Bronchial epithelial cell (primary cell): ENCODE data around the gene CACNA1C. TPM values are rescaled to one million over a fixed set of nuclear protein-coding genes. Genes with fewer than 3 reads are reported as not detected.

Experiments
- DNase-seq: peaks from one replicate; pipeline ENCODE4 v3.0.0-alpha.2; 2010; ENCODE audit warnings: low read depth
- FAIRE-seq: peaks from 2 replicates; lab custom pipeline; 2011; peaks lifted over from hg19 to GRCh38; lab: Jason Lieb, UNC
- H3K27me3 ChIP-seq: 2 replicates; pipeline ENCODE4 v1.5.1; 2011; ENCODE audit warnings: low read length; ENCODE audit not compliant: control insufficient read depth, insufficient read depth
- H3K36me3 ChIP-seq: 2 replicates; pipeline ENCODE4 v1.5.1; 2011; ENCODE audit warnings: low read length; ENCODE audit not compliant: control insufficient read depth, insufficient read depth
- H3K4me3 ChIP-seq: 2 replicates; pipeline ENCODE4 v1.5.1; 2011; ENCODE audit warnings: mild to moderate bottlenecking, low read depth, low read length, control low read depth
- CTCF ChIP-seq: IDR thresholded peaks from 2 replicates; pipeline ENCODE4 v1.5.1; 2011; ENCODE audit warnings: mild to moderate bottlenecking, moderate library complexity, low read length, control low read depth, inconsistent platforms; ENCODE audit not compliant: insufficient read depth, severe bottlenecking
- total RNA-seq: library from RNA; depleted of rRNA; stranded (reverse); fragments of >200 nt; gene quantifications from 2 replicates; pipeline ENCODE4 v1.2.1, GENCODE V29; 2014

Gene CACNA1C
- total RNA-seq, 1 donor from 2014 or later, result not detected

DNA sequence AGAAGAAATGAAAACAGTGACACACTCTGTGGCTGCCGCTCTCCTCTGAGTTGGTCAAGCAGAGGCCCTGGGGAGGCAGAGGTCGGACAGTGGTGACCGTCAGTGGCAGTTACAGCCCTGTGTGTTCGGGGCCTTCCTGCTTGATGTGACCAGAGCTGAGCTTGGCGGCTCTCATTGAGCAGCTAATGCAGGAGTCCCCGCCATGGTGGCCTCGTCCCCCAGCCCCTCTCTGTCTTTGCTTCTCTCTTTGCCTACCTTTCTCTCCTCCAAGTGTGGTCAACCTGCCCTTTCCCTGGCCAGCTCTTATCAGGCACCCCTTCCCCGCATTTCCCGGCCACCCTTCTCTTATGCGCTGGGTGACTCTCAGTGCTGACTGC lies 362.8 kb downstream of the CACNA1C start:
- DNase-seq (no peak), FAIRE-seq (no peak)
- TF ChIP-seq CTCF, result no peak
- Histone ChIP-seq H3K36me3 (no peaks in the 10 kb centered on the region), H3K4me3 (no peak overlapping the region), H3K27me3 (no peaks in the 10 kb centered on the region)

DNA sequence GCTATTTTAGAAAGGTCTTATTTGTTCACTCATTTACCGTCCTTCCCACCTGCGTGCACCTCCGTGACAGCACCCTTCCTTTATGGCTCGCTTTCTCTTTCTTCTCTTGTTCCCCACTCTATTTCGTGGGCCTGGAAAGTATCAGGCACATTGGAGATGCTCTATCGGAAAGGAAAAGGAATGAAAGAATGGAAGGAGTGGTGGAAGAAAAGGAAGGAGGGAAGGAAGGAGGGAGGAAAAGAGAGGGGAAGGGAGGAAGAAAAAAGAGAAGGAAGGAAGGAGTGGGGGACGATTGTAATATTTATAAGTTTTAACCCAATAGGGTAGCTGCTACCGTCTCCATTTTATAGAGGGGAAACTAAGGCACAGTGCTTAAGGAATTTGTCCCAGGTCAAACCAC lies 363.4 kb downstream of the CACNA1C start:
- no peak for DNase-seq
- FAIRE-seq, result no peak
- no peak for TF ChIP-seq CTCF
- Histone ChIP-seq H3K27me3 (no peaks in the 10 kb centered on the region), H3K4me3 (no peak overlapping the region), H3K36me3 (no peaks in the 10 kb centered on the region)

DNA sequence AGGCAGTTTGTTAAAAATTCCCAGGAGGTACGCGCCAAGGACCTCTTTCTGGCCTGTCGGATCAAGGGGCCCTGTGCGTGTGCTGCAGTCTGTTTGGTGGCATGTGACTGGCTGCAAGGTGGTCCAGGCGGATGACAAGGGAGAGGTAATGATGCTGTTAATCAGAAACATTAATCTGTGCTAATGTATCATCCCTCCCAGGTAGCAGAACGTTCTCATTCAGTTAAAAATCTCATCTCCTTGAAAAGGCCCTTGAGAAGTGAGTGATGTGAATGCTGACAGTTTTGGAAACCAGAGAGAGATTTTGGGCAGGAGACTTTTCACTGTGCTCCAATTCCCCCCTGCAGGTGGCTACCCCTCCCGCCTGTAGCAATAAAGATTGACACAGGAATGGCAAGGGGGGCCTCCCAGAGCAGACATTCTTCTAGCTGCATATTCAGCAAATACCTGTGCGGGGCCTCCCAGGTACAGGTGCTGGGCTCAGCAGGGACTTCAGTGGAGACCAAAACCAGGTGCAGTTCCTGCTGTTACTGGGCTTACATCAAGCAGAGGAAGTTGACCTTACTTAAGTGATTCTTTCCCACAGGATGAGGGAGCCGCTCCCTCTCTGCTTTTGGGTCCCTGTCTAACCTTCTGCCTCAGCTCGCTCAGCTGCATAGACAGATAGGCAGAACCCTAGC lies 364.8 kb downstream of the CACNA1C start:
- H3K27me3 ChIP-seq, result no peaks in the 10 kb centered on the region
- FAIRE-seq (no peak), DNase-seq (no peak)

DNA sequence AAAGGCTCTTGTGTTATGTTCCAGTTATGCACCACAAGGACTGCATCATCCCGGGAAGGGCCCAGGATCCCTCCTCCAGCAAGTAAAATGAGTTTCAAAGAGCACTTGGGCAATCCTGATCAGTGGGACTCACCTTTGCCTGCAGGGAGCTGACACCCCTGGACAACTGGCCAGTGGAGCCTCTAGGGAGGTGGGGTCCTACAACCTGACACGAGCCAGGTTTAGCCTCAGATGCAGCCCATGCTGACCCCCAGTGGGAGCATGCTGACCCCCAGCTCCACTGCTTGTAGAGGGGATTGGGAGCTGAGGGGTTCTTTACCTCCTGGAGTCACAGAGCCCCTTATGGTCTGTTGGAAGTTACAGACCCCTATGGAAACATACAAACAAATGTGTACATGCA lies 365.8 kb downstream of the CACNA1C start:
- DNase-seq, result no peak
- H3K4me3 ChIP-seq, result no peak overlapping the region
- no peak for TF ChIP-seq CTCF
- FAIRE-seq, result no peak
- H3K27me3 ChIP-seq, result no peaks in the 10 kb centered on the region
- H3K36me3 ChIP-seq, result no peaks in the 10 kb centered on the region

More for the DNA sequence above, 364.8 kb downstream of the CACNA1C start:
- H3K4me3 ChIP-seq, result no peak overlapping the region
- no peak for TF ChIP-seq CTCF
- no peaks in the 10 kb centered on the region for H3K36me3 ChIP-seq

- Histone ChIP-seq H3K4me3 (no peak overlapping the region), H3K36me3 (no peaks in the 10 kb centered on the region), H3K27me3 (no peaks in the 10 kb centered on the region)
- DNase-seq, result no peak
- no peak for TF ChIP-seq CTCF
- FAIRE-seq, result no peak
These were observed 369.8 kb downstream of the CACNA1C start for GRCh38 chr12:2422591-2422990.

- Histone ChIP-seq H3K36me3 (no peaks in the 10 kb centered on the region), H3K27me3 (no peaks in the 10 kb centered on the region), H3K4me3 (no peak overlapping the region)
- DNase-seq (no peak), FAIRE-seq (no peak)
- no peak for TF ChIP-seq CTCF
These were observed 376.2 kb downstream of the CACNA1C start for GRCh38 chr12:2429032-2429431.
